ENCODE data around the gene CERK. TPM values are rescaled to one million over a fixed set of nuclear protein-coding genes. Genes with fewer than 3 reads are reported as not detected.
"Not testable (repeated sequence)": the region's sequence is repeated elsewhere in the genome, so short reads cannot be mapped to it uniquely, and the experiment has no call there.

CERK gene
- total RNA-seq, 1 experiment from 2014 or later: 45.6 TPM

GRCh38 chr22:46636221-46637002 lies 101.6 kb downstream of the CERK start (continued):
- TF ChIP-seq ZNF317 (CRISPR knock-in tag; IDR thresholded peaks at IDR 0.05; ENCODE audit: borderline replicate concordance, low read depth) (no peak), ELF4 (CRISPR knock-in tag; IDR thresholded peaks at IDR 0.05; ENCODE audit: low read depth) (no peak), ERG (CRISPR knock-in tag; IDR thresholded peaks at IDR 0.05) (no peak), ZNF396 (CRISPR knock-in tag; IDR thresholded peaks at IDR 0.05; ENCODE audit: borderline replicate concordance) (no peak), JUN (CRISPR knock-in tag; IDR thresholded peaks at IDR 0.05) (no peak), CBFB (CRISPR knock-in tag; IDR thresholded peaks at IDR 0.05; ENCODE audit: low read depth) (no peak)

DNA sequence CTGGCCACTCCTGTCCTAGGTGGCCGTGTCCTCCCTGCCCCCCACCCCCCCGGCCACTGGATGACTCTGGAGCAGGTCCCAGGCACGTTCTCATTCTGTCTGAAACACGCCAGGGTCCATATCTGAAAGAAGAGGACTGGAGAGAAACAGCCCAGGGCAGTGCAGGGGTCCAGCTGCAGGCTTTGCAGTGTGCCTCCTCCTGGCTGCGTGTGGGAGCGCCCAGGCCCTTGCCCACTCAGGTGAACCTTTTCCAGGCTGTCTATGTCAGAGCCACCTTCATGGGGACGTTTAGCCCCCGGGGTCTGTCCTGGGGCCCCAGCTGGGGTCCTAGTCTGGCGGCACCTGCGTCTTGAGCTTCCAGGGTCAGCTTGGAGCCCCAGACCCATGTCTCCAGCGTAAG lies 102.3 kb downstream of the CERK start:
- Mint-ChIP-seq H3K4me1 (peaks cover 17% of the 10 kb centered on the region), H3K27ac (no peak overlapping the region), H3K27me3 (ENCODE audit: low read depth) (no peaks in the 10 kb centered on the region), H3K36me3 (no peaks in the 10 kb centered on the region), H3K9me3 (no peaks in the 10 kb centered on the region), H3K4me3 (no peak overlapping the region)
- ATAC-seq (peak; percentile 68), DNase-seq (ENCODE audit: low spot score) (peak; percentile 38)
- TF ChIP-seq TEAD1 (CRISPR knock-in tag; IDR thresholded peaks at IDR 0.05) (no peak), FOXJ3 (CRISPR knock-in tag; IDR thresholded peaks at IDR 0.05; ENCODE audit: borderline replicate concordance) (no peak), CTCF (IDR thresholded peaks at IDR 0.05) (no peak), NFE2L1 (CRISPR knock-in tag; IDR thresholded peaks at IDR 0.05) (no peak), ZNF317 (CRISPR knock-in tag; IDR thresholded peaks at IDR 0.05; ENCODE audit: borderline replicate concordance, low read depth) (no peak), ELF4 (CRISPR knock-in tag; IDR thresholded peaks at IDR 0.05; ENCODE audit: low read depth) (no peak), ETV6 (CRISPR knock-in tag; IDR thresholded peaks at IDR 0.05) (no peak), ZNF138 (CRISPR knock-in tag; conservative IDR thresholded peaks at IDR 0.05) (no peak)
- TF ChIP-seq, protein P1, sequence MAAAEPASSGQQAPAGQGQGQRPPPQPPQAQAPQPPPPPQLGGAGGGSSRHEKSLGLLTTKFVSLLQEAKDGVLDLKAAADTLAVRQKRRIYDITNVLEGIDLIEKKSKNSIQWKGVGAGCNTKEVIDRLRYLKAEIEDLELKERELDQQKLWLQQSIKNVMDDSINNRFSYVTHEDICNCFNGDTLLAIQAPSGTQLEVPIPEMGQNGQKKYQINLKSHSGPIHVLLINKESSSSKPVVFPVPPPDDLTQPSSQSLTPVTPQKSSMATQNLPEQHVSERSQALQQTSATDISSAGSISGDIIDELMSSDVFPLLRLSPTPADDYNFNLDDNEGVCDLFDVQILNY (CRISPR knock-in tag; IDR thresholded peaks at IDR 0.05): no peak
- TF ChIP-seq, protein P2, sequence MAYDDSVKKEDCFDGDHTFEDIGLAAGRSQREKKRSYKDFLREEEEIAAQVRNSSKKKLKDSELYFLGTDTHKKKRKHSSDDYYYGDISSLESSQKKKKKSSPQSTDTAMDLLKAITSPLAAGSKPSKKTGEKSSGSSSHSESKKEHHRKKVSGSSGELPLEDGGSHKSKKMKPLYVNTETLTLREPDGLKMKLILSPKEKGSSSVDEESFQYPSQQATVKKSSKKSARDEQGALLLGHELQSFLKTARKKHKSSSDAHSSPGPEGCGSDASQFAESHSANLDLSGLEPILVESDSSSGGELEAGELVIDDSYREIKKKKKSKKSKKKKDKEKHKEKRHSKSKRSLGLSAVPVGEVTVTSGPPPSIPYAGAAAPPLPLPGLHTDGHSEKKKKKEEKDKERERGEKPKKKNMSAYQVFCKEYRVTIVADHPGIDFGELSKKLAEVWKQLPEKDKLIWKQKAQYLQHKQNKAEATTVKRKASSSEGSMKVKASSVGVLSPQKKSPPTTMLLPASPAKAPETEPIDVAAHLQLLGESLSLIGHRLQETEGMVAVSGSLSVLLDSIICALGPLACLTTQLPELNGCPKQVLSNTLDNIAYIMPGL (CRISPR knock-in tag; IDR thresholded peaks at IDR 0.05): no peak
- TF ChIP-seq, protein P3, sequence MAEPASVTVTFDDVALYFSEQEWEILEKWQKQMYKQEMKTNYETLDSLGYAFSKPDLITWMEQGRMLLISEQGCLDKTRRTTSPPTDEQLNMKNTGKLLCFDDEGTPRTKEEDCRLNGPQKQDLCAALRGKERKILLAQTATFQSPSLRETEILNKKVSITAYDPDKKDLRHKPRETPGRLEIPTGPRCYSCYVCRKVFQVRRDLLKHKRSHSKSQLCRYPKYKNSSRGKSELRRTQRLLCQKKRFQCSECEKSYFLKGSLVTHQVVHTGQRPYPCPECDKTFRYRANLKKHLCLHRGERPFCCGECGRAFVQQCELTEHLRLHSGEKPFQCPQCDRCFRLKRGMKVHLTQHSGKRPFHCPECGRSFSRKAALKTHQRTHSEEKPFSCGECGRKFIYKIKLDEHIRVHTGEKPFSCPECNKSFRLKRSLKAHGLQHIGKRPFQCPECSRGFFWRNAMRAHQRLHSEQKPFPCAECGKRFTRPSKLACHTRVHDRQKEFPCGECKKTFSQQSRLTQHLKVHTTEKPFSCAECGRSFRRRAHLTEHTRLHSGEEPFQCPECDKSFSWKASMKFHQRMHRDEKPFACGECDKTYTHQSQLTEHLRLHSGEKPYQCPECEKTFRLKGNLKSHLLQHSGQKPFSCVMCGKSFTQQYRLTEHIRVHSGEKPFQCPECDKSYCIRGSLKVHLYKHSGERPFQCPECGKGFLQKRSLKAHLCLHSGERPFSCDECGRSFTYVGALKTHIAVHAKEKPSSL (CRISPR knock-in tag; conservative IDR thresholded peaks at IDR 0.05): no peak
- CTCF ChIA-PET: interaction anchor here (0.8 to 2.6 kb wide), 4 partner anchors 8 to 72 kb away, joined by 3 to 28 read pairs (median 4); no protein-coding TSS in a partner anchor
- POLR2A ChIA-PET: interaction anchor here (1.1 kb wide), 1 partner anchor 8 kb away, joined by 3 read pairs; no protein-coding TSS in a partner anchor

DNA sequence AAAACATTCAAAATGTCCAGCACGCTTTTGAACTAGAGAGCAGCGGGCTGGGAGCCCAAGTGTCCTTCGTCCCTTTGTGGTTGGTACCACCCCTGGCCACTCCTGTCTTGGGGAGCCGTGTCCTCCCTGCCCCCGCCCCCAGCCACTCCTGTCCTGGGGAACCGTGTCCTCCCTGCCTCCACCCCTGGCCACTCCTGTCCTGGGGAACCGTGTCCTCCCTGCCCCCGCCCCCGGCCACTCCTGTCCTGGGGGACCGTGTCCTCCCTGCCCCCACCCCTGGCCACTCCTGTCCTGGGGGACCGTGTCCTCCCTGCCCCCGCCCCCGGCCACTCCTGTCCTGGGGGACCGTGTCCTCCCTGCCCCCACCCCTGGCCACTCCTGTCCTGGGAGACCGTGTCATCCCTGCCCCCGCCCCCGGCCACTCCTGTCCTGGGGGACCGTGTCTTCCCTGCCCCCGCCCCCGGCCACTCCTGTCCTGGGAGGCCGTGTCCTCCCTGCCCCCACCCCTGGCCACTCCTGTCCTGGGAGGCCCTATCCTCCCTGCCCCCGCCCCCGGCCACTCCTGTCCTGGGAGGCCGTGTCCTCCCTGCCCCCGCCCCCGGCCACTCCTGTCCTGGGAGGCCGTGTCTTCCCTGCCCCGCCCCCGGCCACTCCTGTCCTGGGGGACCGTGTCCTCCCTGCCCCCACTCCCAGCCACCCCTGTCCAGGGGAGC lies 102.9 kb downstream of the CERK start:
- CTCF ChIA-PET: interaction anchor here (0.8 to 2.6 kb wide), 2 partner anchors 38 to 71 kb away, joined by 3 to 28 read pairs; no protein-coding TSS in a partner anchor
- DNase-seq (ENCODE audit: low spot score); ATAC-seq: not testable (repeated sequence)

More for the DNA sequence above, 102.9 kb downstream of the CERK start:
- H3K27ac Mint-ChIP-seq; H3K27me3 Mint-ChIP-seq (ENCODE audit: low read depth); H3K36me3 Mint-ChIP-seq; POLR2A ChIA-PET; H3K4me3 Mint-ChIP-seq; H3K9me3 Mint-ChIP-seq: not testable (repeated sequence)
- H3K4me1 Mint-ChIP-seq: peaks cover 13% of the 10 kb centered on the region

All from WTC11 (cell line).